ENCODE data around the gene ADAT1.

- TF ChIP-seq CTCF (IDR thresholded peaks at IDR 0.05) = no peak
- no peak for TF ChIP-seq POLR2A (IDR thresholded peaks at IDR 0.05)
Measured at GRCh38 chr16:75575958-75576357, 47.1 kb downstream of the ADAT1 start.
